GM10847 (cell line): ENCODE data around the gene CYP20A1.

Source experiments
- POLR2A ChIP-seq: IDR thresholded peaks from 2 replicates; pipeline ENCODE4 v1.6.1; 2011; ENCODE audit not compliant: insufficient read length; ENCODE audit errors: extremely low read depth

CYP20A1 gene

GRCh38 chr2:203261326-203262159 is 22.7 kb downstream of the CYP20A1 start:
- TF ChIP-seq POLR2A = no peak

GRCh38 chr2:203279288-203279687 is 40.5 kb downstream of the CYP20A1 start:
- TF ChIP-seq POLR2A = no peak

- no peak for TF ChIP-seq POLR2A
These were observed 41.7 kb downstream of the CYP20A1 start for GRCh38 chr2:203280428-203281064.

- no peak for TF ChIP-seq POLR2A
These were observed 43.3 kb downstream of the CYP20A1 start for GRCh38 chr2:203282101-203282500.

GRCh38 chr2:203286532-203286931 is 47.7 kb downstream of the CYP20A1 start:
- no peak for TF ChIP-seq POLR2A

- no peak for TF ChIP-seq POLR2A
These were observed 62.8 kb downstream of the CYP20A1 start for GRCh38 chr2:203301667-203302066.

GRCh38 chr2:203310688-203311436 is 72.0 kb downstream of the CYP20A1 start:
- TF ChIP-seq POLR2A = no peak

GRCh38 chr2:203326356-203326755 is 87.5 kb downstream of the CYP20A1 start:
- no peak for TF ChIP-seq POLR2A

- TF ChIP-seq POLR2A = no peak
These were observed 88.7 kb downstream of the CYP20A1 start for GRCh38 chr2:203327582-203327900.

- no peak for TF ChIP-seq POLR2A
These were observed 89.3 kb downstream of the CYP20A1 start, which contains the start of gene ABI2 for GRCh38 chr2:203327901-203328759. Gene ABI2, plus strand, starts transcription at chr2:203328394. Its CDS starts 121 bp downstream, at chr2:203328515.

- no peak for TF ChIP-seq POLR2A
These were observed 90.1 kb downstream of the CYP20A1 start for GRCh38 chr2:203328760-203329540.

- no peak for TF ChIP-seq POLR2A
These were observed 91.6 kb downstream of the CYP20A1 start for GRCh38 chr2:203330434-203330833.

GRCh38 chr2:203338322-203338721 is 99.5 kb downstream of the CYP20A1 start:
- no peak for TF ChIP-seq POLR2A

GRCh38 chr2:203340791-203341487 is 102.1 kb downstream of the CYP20A1 start:
- no peak for TF ChIP-seq POLR2A

GRCh38 chr2:203341741-203342310 is 103.0 kb downstream of the CYP20A1 start:
- no peak for TF ChIP-seq POLR2A
